H9 (cell line): ENCODE data around the gene RERG. TPM values are rescaled to one million over a fixed set of nuclear protein-coding genes. Genes with fewer than 3 reads are reported as not detected.

Experiments used
- DNase-seq: peaks from one replicate; pipeline ENCODE4 v3.0.0-alpha.2; 2017
- H2AFZ ChIP-seq: one replicate; pipeline ENCODE4 v1.6.1; 2013; ENCODE audit warnings: mild to moderate bottlenecking, low read length, control low read depth, moderate library complexity
- H2AK5ac ChIP-seq: 2 replicates; pipeline ENCODE4 v1.6.1; 2013; ENCODE audit warnings: low read length, control low read depth, mixed read lengths; ENCODE audit not compliant: insufficient read length
- H2BK120ac ChIP-seq: one replicate; pipeline ENCODE4 v1.6.1; 2013; ENCODE audit warnings: low read depth, mild to moderate bottlenecking, low read length, control low read depth, inconsistent platforms; ENCODE audit not compliant: poor library complexity, severe bottlenecking
- H2BK12ac ChIP-seq: 2 replicates; pipeline ENCODE4 v1.6.1; 2013; ENCODE audit warnings: low read length, control low read depth, mixed read lengths, low read depth; ENCODE audit not compliant: insufficient read length
- H2BK15ac ChIP-seq: 2 replicates; pipeline ENCODE4 v1.6.1; 2013; ENCODE audit warnings: low read depth, low read length, control low read depth
- H2BK20ac ChIP-seq: one replicate; pipeline ENCODE4 v1.6.1; 2013; ENCODE audit warnings: low read depth, mild to moderate bottlenecking, low read length, control low read depth, inconsistent platforms; ENCODE audit not compliant: poor library complexity, severe bottlenecking
- H2BK5ac ChIP-seq: 2 replicates; pipeline ENCODE4 v1.6.1; 2013; ENCODE audit warnings: low read length, control low read depth, mixed read lengths; ENCODE audit not compliant: insufficient read length
- H3K14ac ChIP-seq: 2 replicates; pipeline ENCODE4 v1.6.1; 2013; ENCODE audit warnings: low read length, control low read depth; ENCODE audit not compliant: insufficient read depth
- H3K18ac ChIP-seq: 2 replicates; pipeline ENCODE4 v1.6.1; 2013; ENCODE audit warnings: low read depth, mild to moderate bottlenecking, mixed read lengths, low read length, control low read depth; ENCODE audit not compliant: insufficient read length
- H3K23ac ChIP-seq: 2 replicates; pipeline ENCODE4 v1.6.1; 2013; ENCODE audit warnings: low read length, control low read depth, mixed read lengths, low read depth; ENCODE audit not compliant: insufficient read length
- H3K23me2 ChIP-seq: 2 replicates; pipeline ENCODE4 v1.6.1; 2013; ENCODE audit warnings: low read depth, mild to moderate bottlenecking, mixed read lengths, low read length, control low read depth; ENCODE audit not compliant: insufficient read length, poor library complexity, severe bottlenecking
- H3K27ac ChIP-seq: 2 replicates; pipeline ENCODE4 v1.5.1; 2013; ENCODE audit warnings: low read length, control low read depth, mixed read lengths, low read depth; ENCODE audit not compliant: insufficient read length
- H3K27me3 ChIP-seq: 2 replicates; pipeline ENCODE4 v1.6.1; 2013; ENCODE audit warnings: low read length, control low read depth, inconsistent platforms; ENCODE audit not compliant: insufficient read depth
- H3K4ac ChIP-seq: 2 replicates; pipeline ENCODE4 v1.6.1; 2013; ENCODE audit warnings: low read depth, mild to moderate bottlenecking, control low read depth, inconsistent platforms, low read length, moderate library complexity
- H3K4me1 ChIP-seq: 2 replicates; pipeline ENCODE4 v1.6.1; 2013; ENCODE audit warnings: low read length, control low read depth, inconsistent platforms; ENCODE audit not compliant: insufficient read depth
- H3K4me2 ChIP-seq: 2 replicates; pipeline ENCODE4 v1.6.1; 2013; ENCODE audit warnings: low read length, control low read depth, mixed read lengths; ENCODE audit not compliant: insufficient read length, insufficient read depth
- H3K56ac ChIP-seq: 2 replicates; pipeline ENCODE4 v1.6.1; 2013; ENCODE audit warnings: low read depth, mild to moderate bottlenecking, mixed read lengths, low read length, control low read depth; ENCODE audit not compliant: insufficient read length
- H3K79me1 ChIP-seq: 2 replicates; pipeline ENCODE4 v1.6.1; 2013; ENCODE audit warnings: low read depth, mild to moderate bottlenecking, moderate library complexity, low read length, control low read depth, inconsistent platforms; ENCODE audit not compliant: insufficient read depth, poor library complexity, severe bottlenecking
- H3K79me2 ChIP-seq: 2 replicates; pipeline ENCODE4 v1.6.1; 2013; ENCODE audit warnings: low read length, control low read depth, inconsistent platforms; ENCODE audit not compliant: insufficient read depth
- H3K9ac ChIP-seq: 2 replicates; pipeline ENCODE4 v1.6.1; 2013; ENCODE audit warnings: low read length, control low read depth, mixed read lengths; ENCODE audit not compliant: insufficient read length; ENCODE audit errors: extremely low read depth
- H3K9me3 ChIP-seq: one replicate; pipeline ENCODE4 v1.6.1; 2013; ENCODE audit warnings: low read depth, low read length, inconsistent platforms; ENCODE audit not compliant: control insufficient read depth
- H3T11ph ChIP-seq: one replicate; pipeline ENCODE4 v1.6.1; 2013; ENCODE audit warnings: mild to moderate bottlenecking, low read length, control low read depth, inconsistent platforms
- H4K20me1 ChIP-seq: one replicate; pipeline ENCODE4 v1.6.1; 2013; ENCODE audit not compliant: control insufficient read depth, insufficient read length, insufficient read depth
- H4K5ac ChIP-seq: 2 replicates; pipeline ENCODE4 v1.6.1; 2013; ENCODE audit warnings: low read depth, mild to moderate bottlenecking, mixed read lengths, low read length, control low read depth; ENCODE audit not compliant: insufficient read length
- H4K8ac ChIP-seq: replicated peaks from 2 replicates; pipeline ENCODE4 v1.6.1; 2013; ENCODE audit warnings: low read length, control low read depth, mixed read lengths, low read depth; ENCODE audit not compliant: insufficient read length
- H4K91ac ChIP-seq: 2 replicates; pipeline ENCODE4 v1.6.1; 2013; ENCODE audit warnings: low read depth, mild to moderate bottlenecking, moderate library complexity, mixed read lengths, low read length, control low read depth; ENCODE audit not compliant: insufficient read length
- H3K27ac Mint-ChIP-seq, 3 experiments: 2 replicates in 2 of 3; 3 replicates in 1 of 3; pipeline ENCODE4 v1.8.0; 2020 to 2021; ENCODE audit warnings: mixed read lengths in 3 of 3, mild to moderate bottlenecking in 1 of 3, moderate library complexity in 1 of 3
- H3K27me3 Mint-ChIP-seq: 2 replicates; pipeline ENCODE4 v1.8.0; 2021; ENCODE audit warnings: low read depth, mild to moderate bottlenecking, moderate library complexity, mixed read lengths
- H3K36me3 Mint-ChIP-seq, 3 experiments: 2 replicates in 2 of 3; 3 replicates in 1 of 3; pipeline ENCODE4 v1.8.0; 2020 to 2021; ENCODE audit warnings: low read depth in 3 of 3, mixed read lengths in 3 of 3; ENCODE audit not compliant: insufficient read depth in 1 of 3
- H3K4me1 Mint-ChIP-seq, 2 experiments: 2 replicates each; pipeline ENCODE4 v1.8.0; 2020; ENCODE audit warnings: mixed read lengths in 2 of 2
- H3K4me3 Mint-ChIP-seq, 2 experiments: 2 replicates in 1 of 2; 3 replicates in 1 of 2; pipeline ENCODE4 v1.8.0; 2020 to 2021; ENCODE audit warnings: mild to moderate bottlenecking in 2 of 2, mixed read lengths in 2 of 2, moderate library complexity in 1 of 2
- H3K9me3 Mint-ChIP-seq, 2 experiments: 2 replicates in 1 of 2; 3 replicates in 1 of 2; pipeline ENCODE4 v1.8.0; 2020; ENCODE audit warnings: mild to moderate bottlenecking in 2 of 2, mixed read lengths in 2 of 2, moderate library complexity in 1 of 2
- CTCF ChIP-seq: fragments of 200-600 bp; sonication (generic); conservative IDR thresholded peaks from 3 replicates; pipeline ENCODE4 v1.8.0; 2021; ENCODE audit warnings: antibody characterized with exemption, mild to moderate bottlenecking
- WGBS: extraction: QIAGEN DNeasy Blood & Tissue Kit; methylation state at CpG from one replicate; pipeline ENCODE4 v1.1.7; 2013; ENCODE audit warnings: missing lambda C conversion rate, low lambda C conversion rate, mixed read lengths; ENCODE audit not compliant: insufficient read length; ENCODE audit errors: extremely low coverage; 5-methylcytosine and 5-hydroxymethylcytosine counted together
- total RNA-seq: library from RNA; stranded (reverse); gene quantifications from 2 replicates; pipeline ENCODE4 v1.2.1, GENCODE V29; 2021

The RERG gene
- total RNA-seq, 1 experiment from 2014 or later, result not detected

- Mint-ChIP-seq H3K36me3 (no peaks in the 10 kb centered on the region; a peak in 2 of 7 replicates), H3K4me1 (no peaks in the 10 kb centered on the region), H3K4me3 (no peak overlapping the region), H3K27me3 (peaks cover 1% of the 10 kb centered on the region), H3K27ac (no peak overlapping the region), H3K9me3 (peaks cover 0 to 7% of the 10 kb centered on the region in 2 experiments; a peak in 2 of 5 replicates)
- Histone ChIP-seq H3K56ac (no peak overlapping the region), H4K91ac (no peak overlapping the region), H3K23ac (no peak overlapping the region), H3T11ph (no peak overlapping the region), H3K9ac (no peak overlapping the region), H2BK15ac (no peak overlapping the region), H3K23me2 (no peaks in the 10 kb centered on the region), H2BK5ac (no peak overlapping the region), H3K79me2 (no peaks in the 10 kb centered on the region), H2BK20ac (no peak overlapping the region), H3K79me1 (no peaks in the 10 kb centered on the region), H2BK120ac (no peak overlapping the region), H2AK5ac (no peak overlapping the region), H2AFZ (no peak overlapping the region), H4K5ac (no peak overlapping the region), H3K4me1 (no peaks in the 10 kb centered on the region), H3K18ac (no peak overlapping the region), H2BK12ac (no peak overlapping the region), H4K20me1 (no peaks in the 10 kb centered on the region), H3K4ac (no peak overlapping the region), H3K9me3 (no peaks in the 10 kb centered on the region), H3K27ac (no peak overlapping the region), H3K4me2 (no peak overlapping the region), H4K8ac (no peak overlapping the region), H3K27me3 (no peaks in the 10 kb centered on the region; the same call in 1 of the 2 replicates), H3K14ac (no peak overlapping the region)
- no peak for TF ChIP-seq CTCF
- no CpG with 5 or more reads among the region's 3 CpGs for WGBS
- DNase-seq, result no peak
These were observed 21.9 kb upstream of the RERG start for GRCh38 chr12:15243102-15243501.
